HG03066 (cell line): ENCODE data around the gene LRCH4.
A peak's percentile ranks its signal among the peaks of the same experiment; 100 is the strongest.
"Not testable (repeated sequence)": the region's sequence is repeated elsewhere in the genome, so short reads cannot be mapped to it uniquely, and the experiment has no call there.

ENCODE experiments used
- ATAC-seq: cut with Tn5 transposase; IDR thresholded peaks from one replicate; pipeline ENCODE4 v1.9.1; 2021; ENCODE audit warnings: low read depth; ENCODE audit not compliant: unreplicated experiment

The LRCH4 gene

GRCh38 chr7:100546129-100546925, 39.6 kb downstream of the LRCH4 start:
- ATAC-seq, result peak; percentile 45

- no peak for ATAC-seq
Measured at GRCh38 chr7:100545360-100546128, 40.4 kb downstream of the LRCH4 start.

- no peak for ATAC-seq
Measured at GRCh38 chr7:100544967-100545359, 41.0 kb downstream of the LRCH4 start.

GRCh38 chr7:100544386-100544785, 41.5 kb downstream of the LRCH4 start:
- no peak for ATAC-seq

- ATAC-seq, result no peak
Measured at GRCh38 chr7:100543586-100543985, 42.3 kb downstream of the LRCH4 start.

GRCh38 chr7:100541309-100541708, 44.6 kb downstream of the LRCH4 start:
- not testable (repeated sequence) for ATAC-seq

- no peak for ATAC-seq
Measured at GRCh38 chr7:100540073-100540723, 45.7 kb downstream of the LRCH4 start.

- ATAC-seq, result no peak
Measured at GRCh38 chr7:100539436-100540006, 46.4 kb downstream of the LRCH4 start.

- peak; percentile 93 for ATAC-seq
Measured at GRCh38 chr7:100538654-100539435, 47.1 kb downstream of the LRCH4 start, which contains the start of gene AGFG2. Gene AGFG2 (plus strand): TSS chr7:100539203. CDS start chr7:100539347, 144 bp downstream.

GRCh38 chr7:100538348-100538653, 47.6 kb downstream of the LRCH4 start:
- no peak for ATAC-seq

- not testable (repeated sequence) for ATAC-seq
Measured at GRCh38 chr7:100536695-100537094, 49.2 kb downstream of the LRCH4 start.

- ATAC-seq, result not testable (repeated sequence)
Measured at GRCh38 chr7:100535982-100536381, 49.9 kb downstream of the LRCH4 start.

- ATAC-seq, result no peak
Measured at GRCh38 chr7:100532165-100533022, 53.5 kb downstream of the LRCH4 start.

GRCh38 chr7:100528108-100528866, 57.6 kb downstream of the LRCH4 start:
- ATAC-seq, result not testable (repeated sequence)
